Transverse colon (tissue), 4 donors: ENCODE measurements around the gene TUBB1. TPM values are rescaled to one million over a fixed set of nuclear protein-coding genes. Genes with fewer than 3 reads are reported as not detected.

Experiments
- DNase-seq: peaks from one replicate; pipeline ENCODE4 v3.0.0-alpha.2; 2019
- H3K27ac ChIP-seq, 4 donors: fragments of 200-600 bp; sonication (generic); 2 replicates each; pipeline ENCODE4 v1.5.1; 2016 to 2018; ENCODE audit warnings: inconsistent platforms in 4 of 4
- H3K27me3 ChIP-seq: fragments of 200-600 bp; sonication (generic); 2 replicates; pipeline ENCODE4 v1.5.1; 2017; ENCODE audit warnings: inconsistent platforms
- H3K36me3 ChIP-seq, 4 donors: fragments of 200-600 bp; sonication (generic); 2 replicates each; pipeline ENCODE4 v1.5.1; 2017 to 2019; ENCODE audit warnings: inconsistent platforms in 4 of 4
- H3K4me1 ChIP-seq, 4 donors: fragments of 200-600 bp; sonication (generic); 2 replicates each; pipeline ENCODE4 v1.5.1; 2017 to 2020; ENCODE audit warnings: inconsistent platforms in 4 of 4
- H3K4me3 ChIP-seq, 4 donors: fragments of 200-600 bp; sonication (generic); 1 replicate in 1 of 4; 2 replicates in 3 of 4; pipeline versions ENCODE4 v1.5.1 to v1.6.1; 2017 to 2019; ENCODE audit warnings: inconsistent platforms in 4 of 4
- H3K9me3 ChIP-seq, 2 donors: fragments of 200-600 bp; sonication (generic); 2 replicates each; pipeline ENCODE4 v1.5.1; 2017 to 2019; ENCODE audit warnings: inconsistent platforms in 2 of 2
- EP300 ChIP-seq: sonication (generic); formaldehyde crosslinking; IDR thresholded peaks from one replicate; pipeline ENCODE4 v1.6.1; 2017; ENCODE audit warnings: antibody characterized with exemption, low read depth
- POLR2A ChIP-seq: fragments of 450-650 bp; IDR thresholded peaks from one replicate; pipeline ENCODE4 v1.6.1; 2016; ENCODE audit warnings: antibody characterized with exemption, mild to moderate bottlenecking, moderate library complexity
- POLR2AphosphoS5 ChIP-seq, 3 donors: sonication (generic); formaldehyde crosslinking; IDR thresholded peaks; one replicate each; pipeline ENCODE4 v1.6.1; 2016; ENCODE audit warnings: antibody characterized with exemption in 3 of 3
- WGBS, 2 donors: methylation state at CpG; one replicate each; pipeline ENCODE4 v1.1.5; 2018; ENCODE audit warnings: low coverage in 1 of 2; 5-methylcytosine and 5-hydroxymethylcytosine counted together
- in situ Hi-C, 4 donors: fragments of 200-750 bp; cut with MboI; loops; one replicate each; pipeline versions ENCODE4 v1.15.0 to v1.15.1; 2017; ENCODE audit warnings: low sequenced_read_pairs in 3 of 4, low pct_ligation_motif_present in 1 of 4, low pct_unique_long_range_greater_than_20kb in 1 of 4
- intact Hi-C: fragments of 100-400 bp; cut with DNase I; formaldehyde crosslinking; loops from one replicate; pipeline ENCODE4 v1.15.1; 2023; ENCODE audit warnings: low total_unique reads
- total RNA-seq, 4 donors: library from RNA; depleted of rRNA; stranded (reverse); fragments of >200 nt; gene quantifications; one replicate each; pipeline ENCODE4 v1.1.0, GENCODE V29; 2016
- TF ChIP-seq, protein P1 (sequence below), 5 experiments: fragments of 200-600 bp in 3 of 5; fragments of 450-650 bp in 2 of 5; sonication (generic) in 3 of 5; IDR thresholded peaks; 1 replicate in 2 of 5; 2 replicates in 3 of 5; pipeline ENCODE4 v1.5.1; 2016 to 2017; ENCODE audit warnings: antibody characterized with exemption in 5 of 5, inconsistent platforms in 3 of 5, mild to moderate bottlenecking in 2 of 5, moderate library complexity in 1 of 5

TUBB1 gene
- total RNA-seq, 4 donors from 2014 or later = not detected

DNA sequence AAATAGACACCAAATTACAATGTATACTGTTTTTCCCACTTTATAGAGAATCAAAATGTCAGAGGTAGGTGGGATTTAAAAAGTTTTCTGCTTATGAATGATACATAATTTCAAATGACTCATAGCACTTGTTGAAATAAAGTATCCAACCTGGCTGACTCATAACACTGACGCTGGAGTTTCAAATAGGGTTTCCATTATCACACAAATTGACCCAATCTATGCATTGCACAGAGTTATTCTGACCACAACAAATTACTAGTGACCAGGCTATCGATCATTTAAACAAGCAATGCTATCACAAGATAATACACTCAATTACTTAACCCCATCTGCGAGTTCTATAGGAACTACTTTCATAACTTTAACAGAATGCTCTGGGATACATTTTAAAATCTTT lies 55.2 kb downstream of the TUBB1 start:
- 50 to 52% methylated on average over 3 of the region's 3 CpGs for WGBS, 2 donors
- H3K27ac ChIP-seq = no peak overlapping the region
- in situ Hi-C loops (loop anchor here in 1 of 4 donors (10.0 kb wide), 1 partner anchor 200 kb away; no protein-coding TSS in a partner anchor), intact Hi-C loops (no loop called here)
- TF ChIP-seq POLR2A = no peak
- no peak for TF ChIP-seq POLR2AphosphoS5 (IDR thresholded peaks at IDR 0.05)
- TF ChIP-seq EP300 = no peak
- TF ChIP-seq, protein P1, sequence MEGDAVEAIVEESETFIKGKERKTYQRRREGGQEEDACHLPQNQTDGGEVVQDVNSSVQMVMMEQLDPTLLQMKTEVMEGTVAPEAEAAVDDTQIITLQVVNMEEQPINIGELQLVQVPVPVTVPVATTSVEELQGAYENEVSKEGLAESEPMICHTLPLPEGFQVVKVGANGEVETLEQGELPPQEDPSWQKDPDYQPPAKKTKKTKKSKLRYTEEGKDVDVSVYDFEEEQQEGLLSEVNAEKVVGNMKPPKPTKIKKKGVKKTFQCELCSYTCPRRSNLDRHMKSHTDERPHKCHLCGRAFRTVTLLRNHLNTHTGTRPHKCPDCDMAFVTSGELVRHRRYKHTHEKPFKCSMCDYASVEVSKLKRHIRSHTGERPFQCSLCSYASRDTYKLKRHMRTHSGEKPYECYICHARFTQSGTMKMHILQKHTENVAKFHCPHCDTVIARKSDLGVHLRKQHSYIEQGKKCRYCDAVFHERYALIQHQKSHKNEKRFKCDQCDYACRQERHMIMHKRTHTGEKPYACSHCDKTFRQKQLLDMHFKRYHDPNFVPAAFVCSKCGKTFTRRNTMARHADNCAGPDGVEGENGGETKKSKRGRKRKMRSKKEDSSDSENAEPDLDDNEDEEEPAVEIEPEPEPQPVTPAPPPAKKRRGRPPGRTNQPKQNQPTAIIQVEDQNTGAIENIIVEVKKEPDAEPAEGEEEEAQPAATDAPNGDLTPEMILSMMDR (IDR thresholded peaks at IDR 0.05) = no peak
- peaks cover 28% of the 10 kb centered on the region for H3K27me3 ChIP-seq
- no peaks in the 10 kb centered on the region for H3K9me3 ChIP-seq
- no peaks in the 10 kb centered on the region for H3K36me3 ChIP-seq
- no peak for DNase-seq
- H3K4me3 ChIP-seq = no peak overlapping the region
- no peaks in the 10 kb centered on the region for H3K4me1 ChIP-seq

- Histone ChIP-seq H3K36me3 (no peaks in the 10 kb centered on the region), H3K4me3 (no peak overlapping the region), H3K27ac (no peak overlapping the region), H3K27me3 (peaks cover 28% of the 10 kb centered on the region), H3K9me3 (no peaks in the 10 kb centered on the region), H3K4me1 (no peaks in the 10 kb centered on the region)
- DNase-seq = no peak
- no peak for TF ChIP-seq POLR2AphosphoS5 (IDR thresholded peaks at IDR 0.05)
- TF ChIP-seq EP300 = no peak
- TF ChIP-seq, protein P1 (IDR thresholded peaks at IDR 0.05) = no peak
- no peak for TF ChIP-seq POLR2A
- intact Hi-C loops (no loop called here), in situ Hi-C loops (loop anchor here (10.0 to 25.0 kb wide), 3 partner anchors 201 to 336 kb away; partner anchors contain the start of genes GNAS (in 1 of the 4) and GNAS-AS1 (in 1 of the 4))
- WGBS, 2 donors = 70 to 86% methylated on average over 1 to 4 of the region's 4 CpGs
Measured at GRCh38 chr20:59075934-59076508, 56.8 kb downstream of the TUBB1 start.

Other genes starting within 250 kb of the TUBB1 start
- 1 to 10 TPM in 1 of 4 donors, under 1 TPM in 1, not detected in 2; 0.55 to 1.1 TPM for gene GNAS-AS1, start 168.5 kb upstream of the TUBB1 start, total RNA-seq
- 100 to 1,000 TPM; 501 to 716 (median 535) TPM for gene GNAS, start 166.7 kb upstream of the TUBB1 start, total RNA-seq
- gene NELFCD, start 38.2 kb upstream of the TUBB1 start, total RNA-seq = 10 to 100 TPM; 43.7 to 68.1 (median 55.1) TPM
- gene CTSZ, start 12.2 kb upstream of the TUBB1 start, total RNA-seq = 100 to 1,000 TPM in 3 of 4 donors, 10 to 100 TPM in 1; 61.9 to 246 (median 226) TPM
- 10 to 100 TPM in 3 of 4 donors, 1 to 10 TPM in 1; 7.2 to 33.0 (median 25.8) TPM for gene ATP5F1E, start 12.9 kb downstream of the TUBB1 start, total RNA-seq
- 100 to 1,000 TPM in 2 of 4 donors, 10 to 100 TPM in 2; 25.3 to 119 (median 67.8) TPM for gene PRELID3B, start 23.4 kb downstream of the TUBB1 start, total RNA-seq
- 1 to 10 TPM in 2 of 4 donors, under 1 TPM in 2; 0.20 to 3.8 (median 2.3) TPM for gene ZNF831, start 144.4 kb downstream of the TUBB1 start, total RNA-seq